Uterus (tissue), 4 donors: Measurements from ENCODE around the gene FHIT. TPM values are rescaled to one million over a fixed set of nuclear protein-coding genes. Genes with fewer than 3 reads are reported as not detected.

Experiments
- DNase-seq, 2 donors: peaks; one replicate each; pipeline ENCODE4 v3.0.0-alpha.2; 2019 to 2020
- H3K27ac ChIP-seq, 2 donors: fragments of 200-600 bp; sonication (generic); 1 replicate in 1 of 2; 2 replicates in 1 of 2; pipeline ENCODE4 v1.5.1; 2016 to 2018
- H3K27me3 ChIP-seq, 2 donors: fragments of 200-600 bp; sonication (generic); one replicate each; pipeline ENCODE4 v1.5.1; 2018 to 2019; ENCODE audit warnings: control low read depth in 1 of 2
- H3K36me3 ChIP-seq, 2 donors: fragments of 200-600 bp; sonication (generic); one replicate each; pipeline ENCODE4 v1.5.1; 2019; ENCODE audit warnings: control low read depth in 1 of 2
- H3K4me1 ChIP-seq, 2 donors: fragments of 200-600 bp; sonication (generic); one replicate each; pipeline ENCODE4 v1.5.1; 2018 to 2019; ENCODE audit warnings: control low read depth in 1 of 2
- H3K4me3 ChIP-seq, 2 donors: fragments of 200-600 bp; sonication (generic); 1 replicate in 1 of 2; 2 replicates in 1 of 2; pipeline ENCODE4 v1.5.1; 2018 to 2019; ENCODE audit warnings: mild to moderate bottlenecking in 1 of 2
- H3K9me3 ChIP-seq, 2 donors: fragments of 200-600 bp; sonication (generic); one replicate each; pipeline ENCODE4 v1.5.1; 2019; ENCODE audit warnings: control low read depth in 1 of 2
- CTCF ChIP-seq, 4 experiments: fragments of 200-600 bp in 2 of 4; fragments of 450-650 bp in 2 of 4; sonication (generic) in 2 of 4; IDR thresholded peaks; one replicate each; pipeline ENCODE4 v1.5.1; 2016 to 2019; ENCODE audit warnings: antibody characterized with exemption in 4 of 4, mild to moderate bottlenecking in 2 of 4, moderate library complexity in 1 of 4
- POLR2A ChIP-seq, 2 donors: fragments of 450-650 bp; IDR thresholded peaks; one replicate each; pipeline ENCODE4 v1.6.1; 2016; ENCODE audit warnings: antibody characterized with exemption in 2 of 2, mild to moderate bottlenecking in 1 of 2, moderate library complexity in 1 of 2
- intact Hi-C: fragments of 100-400 bp; cut with DNase I; formaldehyde crosslinking; loops from one replicate; pipeline ENCODE4 v1.15.1; 2023; ENCODE audit warnings: low total_unique reads
- total RNA-seq, 4 donors: library from RNA; depleted of rRNA in 3 of 4; stranded (reverse); fragments of >200 nt in 3 of 4; gene quantifications; one replicate each; pipeline versions ENCODE4 v1.1.0 to v1.2.4, GENCODE V29; 2014 to 2023
- donor health status: DM: yes; HTN: yes; CAD: no.

FHIT gene
- total RNA-seq, 4 donors from 2014 or later: 1.3 to 15.2 (median 7.3) TPM

- TF ChIP-seq POLR2A (IDR thresholded peaks at IDR 0.05) (no peak), CTCF (IDR thresholded peaks at IDR 0.05) (no peak)
- intact Hi-C loops: no loop called here
- Histone ChIP-seq H3K27ac (no peak overlapping the region), H3K4me1 (no peaks in the 10 kb centered on the region), H3K4me3 (no peak overlapping the region), H3K27me3 (no peaks in the 10 kb centered on the region), H3K9me3 (no peaks in the 10 kb centered on the region), H3K36me3 (no peaks in the 10 kb centered on the region)
- DNase-seq: no peak
Observed at GRCh38 chr3:60309539-60310268, 941.5 kb downstream of the FHIT start.

- TF ChIP-seq POLR2A (IDR thresholded peaks at IDR 0.05) (no peak), CTCF (IDR thresholded peaks at IDR 0.05) (no peak)
- H3K27me3 ChIP-seq: no peaks in the 10 kb centered on the region
- intact Hi-C loops: no loop called here
- H3K27ac ChIP-seq: no peak overlapping the region
- no peaks in the 10 kb centered on the region for H3K4me1 ChIP-seq
- no peaks in the 10 kb centered on the region for H3K36me3 ChIP-seq
- H3K9me3 ChIP-seq: no peaks in the 10 kb centered on the region
- H3K4me3 ChIP-seq: no peak overlapping the region
- no peak for DNase-seq
Observed at GRCh38 chr3:60308808-60309207, 942.4 kb downstream of the FHIT start.

- Histone ChIP-seq H3K9me3 (no peaks in the 10 kb centered on the region), H3K36me3 (no peaks in the 10 kb centered on the region), H3K27ac (no peak overlapping the region), H3K4me1 (no peaks in the 10 kb centered on the region), H3K4me3 (no peak overlapping the region), H3K27me3 (no peaks in the 10 kb centered on the region)
- DNase-seq: no peak
- intact Hi-C loops: no loop called here
- TF ChIP-seq CTCF (IDR thresholded peaks at IDR 0.05) (no peak), POLR2A (IDR thresholded peaks at IDR 0.05) (no peak)
Observed at GRCh38 chr3:60307562-60308199, 943.6 kb downstream of the FHIT start.

- H3K27ac ChIP-seq: no peak overlapping the region
- TF ChIP-seq POLR2A (IDR thresholded peaks at IDR 0.05) (no peak), CTCF (IDR thresholded peaks at IDR 0.05) (no peak)
- no peaks in the 10 kb centered on the region for H3K27me3 ChIP-seq
- H3K4me3 ChIP-seq: no peak overlapping the region
- no peaks in the 10 kb centered on the region for H3K4me1 ChIP-seq
- no peaks in the 10 kb centered on the region for H3K36me3 ChIP-seq
- intact Hi-C loops: no loop called here
- H3K9me3 ChIP-seq: no peaks in the 10 kb centered on the region
- no peak for DNase-seq
Observed at GRCh38 chr3:60304112-60304511, 947.1 kb downstream of the FHIT start.

GRCh38 chr3:60303160-60303559 lies 948.1 kb downstream of the FHIT start:
- H3K4me1 ChIP-seq: no peaks in the 10 kb centered on the region
- no peak overlapping the region for H3K27ac ChIP-seq
- TF ChIP-seq CTCF (IDR thresholded peaks at IDR 0.05) (no peak), POLR2A (IDR thresholded peaks at IDR 0.05) (no peak)
- no peaks in the 10 kb centered on the region for H3K9me3 ChIP-seq
- H3K36me3 ChIP-seq: no peaks in the 10 kb centered on the region
- no peaks in the 10 kb centered on the region for H3K27me3 ChIP-seq
- DNase-seq: no peak
- H3K4me3 ChIP-seq: no peak overlapping the region
- intact Hi-C loops: no loop called here
